Epithelial cell of esophagus (primary cell): ENCODE measurements around the gene TRPM2.

Source experiments
- DNase-seq: peaks from one replicate; pipeline ENCODE4 v3.0.0; 2010; ENCODE audit warnings: low read depth
- H3K4me3 ChIP-seq: 2 replicates; pipeline ENCODE4 v1.5.1; 2011; ENCODE audit warnings: mild to moderate bottlenecking, low read length, control low read depth
- TF ChIP-seq, protein P1 (sequence below): IDR thresholded peaks from 2 replicates; pipeline ENCODE4 v1.5.1; 2011; ENCODE audit warnings: low read depth, mild to moderate bottlenecking, low read length, control low read depth, inconsistent platforms; ENCODE audit not compliant: insufficient read depth; ENCODE audit errors: missing control alignments

TRPM2 gene

DNA sequence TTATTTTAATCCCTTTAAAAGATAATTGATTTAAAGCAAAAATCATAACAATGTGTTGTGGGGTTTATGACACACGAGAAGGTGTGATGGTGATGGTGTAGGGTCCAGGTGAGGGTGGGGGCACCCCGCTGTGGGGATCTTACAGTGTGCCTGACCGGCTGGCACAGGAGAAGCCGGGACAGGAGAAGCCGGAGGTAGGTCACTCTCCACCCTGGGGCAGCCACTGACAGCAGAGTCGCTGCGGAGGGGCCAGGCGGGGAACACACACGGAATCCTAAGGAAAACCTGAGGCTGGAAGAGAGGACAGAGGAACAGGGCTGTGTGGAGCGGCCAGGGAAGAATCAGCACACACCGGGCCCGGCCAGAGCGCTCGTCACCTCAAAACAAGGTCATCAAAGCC lies 97.6 kb downstream of the TRPM2 start:
- TF ChIP-seq, protein P1, sequence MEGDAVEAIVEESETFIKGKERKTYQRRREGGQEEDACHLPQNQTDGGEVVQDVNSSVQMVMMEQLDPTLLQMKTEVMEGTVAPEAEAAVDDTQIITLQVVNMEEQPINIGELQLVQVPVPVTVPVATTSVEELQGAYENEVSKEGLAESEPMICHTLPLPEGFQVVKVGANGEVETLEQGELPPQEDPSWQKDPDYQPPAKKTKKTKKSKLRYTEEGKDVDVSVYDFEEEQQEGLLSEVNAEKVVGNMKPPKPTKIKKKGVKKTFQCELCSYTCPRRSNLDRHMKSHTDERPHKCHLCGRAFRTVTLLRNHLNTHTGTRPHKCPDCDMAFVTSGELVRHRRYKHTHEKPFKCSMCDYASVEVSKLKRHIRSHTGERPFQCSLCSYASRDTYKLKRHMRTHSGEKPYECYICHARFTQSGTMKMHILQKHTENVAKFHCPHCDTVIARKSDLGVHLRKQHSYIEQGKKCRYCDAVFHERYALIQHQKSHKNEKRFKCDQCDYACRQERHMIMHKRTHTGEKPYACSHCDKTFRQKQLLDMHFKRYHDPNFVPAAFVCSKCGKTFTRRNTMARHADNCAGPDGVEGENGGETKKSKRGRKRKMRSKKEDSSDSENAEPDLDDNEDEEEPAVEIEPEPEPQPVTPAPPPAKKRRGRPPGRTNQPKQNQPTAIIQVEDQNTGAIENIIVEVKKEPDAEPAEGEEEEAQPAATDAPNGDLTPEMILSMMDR: no peak
- no peak for DNase-seq

DNA sequence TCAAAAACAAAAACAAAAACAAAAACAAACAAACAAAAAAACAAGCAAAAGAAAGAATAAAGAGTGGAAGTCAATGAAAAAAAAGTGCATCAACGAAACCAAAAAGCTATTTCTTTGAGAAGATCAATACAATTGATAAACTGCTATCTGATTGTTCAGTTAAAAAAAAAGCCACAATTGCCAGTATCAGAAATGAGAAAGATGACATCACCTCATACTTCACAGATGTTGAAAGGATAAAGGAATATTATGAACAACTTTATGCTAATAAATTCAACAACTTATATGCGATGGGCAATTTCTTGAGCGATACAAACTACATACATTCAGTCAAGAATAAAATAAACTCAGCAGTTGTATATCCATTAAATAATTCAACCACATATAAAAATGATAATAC lies 99.7 kb downstream of the TRPM2 start:
- DNase-seq: no peak
- no peak overlapping the region for H3K4me3 ChIP-seq
- TF ChIP-seq, protein P1: no peak

More for the DNA sequence above, 97.6 kb downstream of the TRPM2 start:
- H3K4me3 ChIP-seq: no peak overlapping the region

DNA sequence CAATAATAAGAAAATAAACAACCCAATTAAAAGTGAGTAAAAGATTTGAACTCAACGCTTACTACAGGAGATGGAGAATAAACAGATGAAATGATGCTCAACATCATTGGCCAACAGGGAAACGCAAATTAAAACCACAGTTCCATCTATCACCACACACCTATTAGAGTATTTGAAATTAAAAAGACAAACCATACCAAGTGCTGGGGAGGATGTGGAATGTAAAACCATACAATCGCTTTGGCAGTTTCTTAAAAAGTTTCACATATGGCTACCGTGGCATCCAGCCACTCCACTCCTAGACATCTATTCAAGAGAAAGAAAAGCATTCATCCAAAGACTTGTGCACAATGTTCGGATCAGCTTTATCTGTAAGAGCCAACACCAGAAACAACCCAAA lies 100.6 kb downstream of the TRPM2 start:
- TF ChIP-seq, protein P1: no peak
- DNase-seq: no peak

DNA sequence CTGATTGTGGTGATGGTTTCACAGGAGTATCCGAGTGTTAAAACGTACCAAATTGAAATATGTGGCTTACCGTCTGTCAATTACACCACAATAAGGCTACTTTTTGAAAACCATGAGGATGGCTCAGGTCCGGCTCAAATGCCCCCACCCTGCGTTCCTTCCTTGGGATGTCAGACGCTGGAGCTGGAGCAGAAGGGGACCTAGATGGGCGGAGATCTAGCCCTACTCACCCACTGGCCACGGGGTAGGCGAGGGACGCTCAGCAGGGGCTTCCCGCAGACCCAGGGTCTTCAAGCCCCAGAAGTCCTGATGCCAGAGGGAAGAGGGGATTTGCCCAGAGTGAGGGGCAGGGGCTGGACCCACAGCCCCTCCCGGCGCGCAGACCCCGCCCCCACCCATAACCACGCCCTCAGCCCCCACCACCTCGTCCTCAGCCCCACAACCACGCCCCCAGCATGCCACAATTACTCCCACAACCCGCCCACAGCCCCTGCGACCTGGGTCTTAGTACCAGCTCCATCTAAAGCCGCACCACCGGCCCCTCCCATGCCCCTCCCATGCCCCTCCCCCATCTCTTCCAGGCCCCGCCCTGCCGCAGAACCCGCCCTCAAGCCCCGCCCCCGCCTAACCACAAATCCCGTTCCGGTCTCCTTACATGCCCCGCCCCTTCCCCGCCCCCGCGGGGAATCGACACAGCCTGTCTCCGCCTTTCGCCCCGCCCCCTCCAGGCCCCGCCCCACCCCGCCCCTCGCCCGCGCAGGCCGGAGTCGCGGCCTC lies 101.5 kb downstream of the TRPM2 start, which contains the start of gene LRRC3:
Gene LRRC3 (plus strand): TSS at position 764 of the 777 bp plus-strand sequence. CDS start 1,135 bp downstream, outside the sequence.
- TF ChIP-seq, protein P1: no peak
- peak within 1 kb of the TSS; percentile 23 for H3K4me3 ChIP-seq
- DNase-seq: peak; percentile 33

More for the DNA sequence above, 100.6 kb downstream of the TRPM2 start:
- H3K4me3 ChIP-seq: no peak overlapping the region

DNA sequence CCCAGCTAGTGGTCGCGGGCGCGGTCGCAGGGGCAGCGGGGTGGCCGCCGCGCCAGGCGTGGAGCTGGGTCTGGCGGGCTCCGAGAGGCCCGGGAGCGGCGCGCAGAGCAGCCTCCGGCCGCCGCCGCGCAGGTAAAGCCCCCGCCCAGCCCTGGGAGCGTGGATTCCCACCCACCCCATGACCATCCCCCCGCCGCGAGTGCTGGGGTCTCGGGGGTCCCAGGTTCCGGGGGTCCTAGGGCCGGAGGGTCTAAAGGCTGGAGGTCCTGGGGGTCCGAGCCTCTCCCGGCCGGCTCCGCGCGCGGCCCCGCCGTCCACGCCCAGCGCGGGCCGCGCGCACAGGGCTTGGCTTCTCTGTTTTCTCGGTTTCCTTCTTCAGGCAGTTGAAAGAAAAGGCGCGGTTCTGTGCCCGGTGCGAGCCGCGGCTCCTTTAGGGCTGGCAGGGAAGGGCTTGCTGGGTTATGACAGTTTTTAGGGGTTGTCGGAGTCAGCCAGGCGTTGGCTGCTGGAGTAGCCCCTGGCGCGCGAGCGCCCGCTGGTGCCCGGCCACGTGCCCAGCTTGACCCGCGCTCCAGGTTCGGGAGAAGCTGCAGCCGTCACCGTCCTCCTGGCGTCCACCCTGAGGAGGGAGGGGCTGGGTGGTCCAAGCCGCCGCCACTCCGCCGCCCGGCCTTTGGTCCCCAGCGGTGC lies 102.2 kb downstream of the TRPM2 start:
- peak; percentile 2 for DNase-seq
- TF ChIP-seq, protein P1: no peak
- peak overlapping the region; percentile 23 for H3K4me3 ChIP-seq

DNA sequence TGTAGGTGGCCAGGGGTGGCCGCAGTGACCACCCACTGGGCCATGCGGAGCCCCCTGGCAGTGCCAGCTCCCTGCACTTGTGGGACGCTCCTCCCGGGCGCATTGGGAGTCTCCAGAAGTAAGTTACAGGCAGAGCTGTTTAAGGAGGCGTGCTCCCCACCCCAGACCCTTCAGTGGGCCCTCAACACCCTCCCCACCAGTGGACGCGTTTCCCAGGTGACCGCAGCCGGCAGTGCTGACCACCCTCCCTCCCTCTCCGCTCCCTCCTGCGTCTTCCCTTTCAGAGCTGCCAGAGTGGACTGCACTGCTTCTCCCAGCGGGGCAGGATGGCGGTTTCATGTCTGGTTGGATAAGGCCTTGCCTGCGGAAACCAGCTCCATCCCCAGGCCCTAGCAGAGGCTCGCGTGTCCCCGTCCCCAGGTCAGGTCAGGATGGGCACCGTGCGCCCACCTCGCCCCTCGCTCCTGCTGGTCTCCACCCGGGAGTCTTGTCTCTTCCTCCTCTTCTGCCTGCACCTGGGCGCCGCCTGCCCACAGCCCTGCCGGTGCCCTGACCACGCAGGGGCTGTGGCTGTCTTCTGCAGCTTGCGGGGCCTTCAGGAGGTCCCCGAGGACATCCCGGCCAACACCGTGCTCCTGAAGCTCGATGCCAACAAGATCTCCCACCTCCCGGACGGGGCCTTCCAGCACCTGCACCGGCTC lies 102.9 kb downstream of the TRPM2 start:
- TF ChIP-seq, protein P1: no peak
- no peak for DNase-seq
- no peak overlapping the region for H3K4me3 ChIP-seq
